Forelimb muscle (tissue), 1 donor: ENCODE data around the gene PUM2. TPM values are rescaled to one million over a fixed set of nuclear protein-coding genes. Genes with fewer than 3 reads are reported as not detected.
"Not testable (repeated sequence)": the region's sequence is repeated elsewhere in the genome, so short reads cannot be mapped to it uniquely, and the experiment has no call there.

Experiments
- DNase-seq: peaks from one replicate; pipeline ENCODE4 v3.0.0-alpha.2; 2013; ENCODE audit warnings: low read depth
- polyA plus RNA-seq: library from polyadenylated mRNA; unstranded; fragments of 120-200 nt; gene quantifications from one replicate; pipeline ENCODE4 v1.2.1, GENCODE V29; 2013; ENCODE audit not compliant: insufficient read length

PUM2 gene
- polyA plus RNA-seq, 1 donor = 57.6 TPM

GRCh38 chr2:20235655-20236305, 114.9 kb downstream of the PUM2 start:
- DNase-seq = no peak

GRCh38 chr2:20234597-20234996, 116.0 kb downstream of the PUM2 start:
- DNase-seq = not testable (repeated sequence)

- DNase-seq = no peak
Observed at GRCh38 chr2:20232837-20233207, 117.8 kb downstream of the PUM2 start.

GRCh38 chr2:20231598-20232026, 119.0 kb downstream of the PUM2 start:
- DNase-seq = no peak

- DNase-seq = no peak
Observed at GRCh38 chr2:20231159-20231558, 119.5 kb downstream of the PUM2 start.

- no peak for DNase-seq
Observed at GRCh38 chr2:20230114-20230425, 120.6 kb downstream of the PUM2 start.

- DNase-seq = no peak
Observed at GRCh38 chr2:20229322-20230113, 121.1 kb downstream of the PUM2 start.

GRCh38 chr2:20227894-20228505, 122.6 kb downstream of the PUM2 start:
- no peak for DNase-seq

GRCh38 chr2:20226152-20226545, 124.5 kb downstream of the PUM2 start:
- DNase-seq = no peak

GRCh38 chr2:20225294-20226151, 125.1 kb downstream of the PUM2 start:
- DNase-seq = no peak

- DNase-seq = no peak
Observed at GRCh38 chr2:20224716-20225293, 125.8 kb downstream of the PUM2 start, which contains the start of gene SDC1. SDC1 (minus strand) TSS chr2:20225130; CDS start chr2:20224867, 263 bp downstream.

- no peak for DNase-seq
Observed at GRCh38 chr2:20224164-20224715, 126.4 kb downstream of the PUM2 start.

GRCh38 chr2:20223407-20224163, 127.1 kb downstream of the PUM2 start:
- DNase-seq = no peak

GRCh38 chr2:20222769-20223406, 127.8 kb downstream of the PUM2 start:
- no peak for DNase-seq

GRCh38 chr2:20222014-20222768, 128.5 kb downstream of the PUM2 start:
- DNase-seq = no peak

GRCh38 chr2:20221555-20221973, 129.1 kb downstream of the PUM2 start:
- no peak for DNase-seq

- no peak for DNase-seq
Observed at GRCh38 chr2:20220806-20221554, 129.7 kb downstream of the PUM2 start.

GRCh38 chr2:20219763-20220380, 130.8 kb downstream of the PUM2 start:
- no peak for DNase-seq
